Osteoblast (primary cell): ENCODE results near the gene HOXD4. TPM values are rescaled to one million over a fixed set of nuclear protein-coding genes. Genes with fewer than 3 reads are reported as not detected.
A peak's percentile ranks its signal among the peaks of the same experiment; 100 is the strongest.

ENCODE experiments used
- DNase-seq: peaks from one replicate; pipeline ENCODE4 v3.0.0; 2011; ENCODE audit warnings: low spot score, mixed read lengths; ENCODE audit not compliant: insufficient read length; ENCODE audit errors: missing footprints
- H2AFZ ChIP-seq: 2 replicates; pipeline ENCODE4 v1.6.0; 2011; ENCODE audit warnings: mild to moderate bottlenecking, low read length
- H3K27ac ChIP-seq: 2 replicates; pipeline ENCODE4 v1.5.1; 2011; ENCODE audit warnings: mild to moderate bottlenecking, low read depth, low read length, moderate library complexity
- H3K27me3 ChIP-seq: 2 replicates; pipeline ENCODE4 v1.6.0; 2012; ENCODE audit warnings: mild to moderate bottlenecking, control low read depth, inconsistent platforms, low read length, moderate library complexity; ENCODE audit not compliant: insufficient read depth
- H3K36me3 ChIP-seq: 2 replicates; pipeline ENCODE4 v1.5.1; 2011; ENCODE audit warnings: mild to moderate bottlenecking, low read length, control low read depth, moderate library complexity; ENCODE audit not compliant: insufficient read depth
- H3K4me1 ChIP-seq: 2 replicates; pipeline ENCODE4 v1.5.1; 2011; ENCODE audit warnings: mild to moderate bottlenecking, low read length, control low read depth, moderate library complexity; ENCODE audit not compliant: insufficient read depth
- H3K4me2 ChIP-seq: 2 replicates; pipeline ENCODE4 v1.6.0; 2011; ENCODE audit warnings: mild to moderate bottlenecking, low read length; ENCODE audit not compliant: insufficient read depth
- H3K4me3 ChIP-seq: fragments of 200-600 bp; sonication (generic); 3 replicates; pipeline ENCODE4 v1.5.1; 2012; ENCODE audit warnings: mild to moderate bottlenecking, low read length, inconsistent platforms; ENCODE audit not compliant: insufficient read depth
- H3K79me2 ChIP-seq: 2 replicates; pipeline ENCODE4 v1.6.0; 2012; ENCODE audit warnings: mild to moderate bottlenecking, low read length, control low read depth, inconsistent platforms; ENCODE audit not compliant: insufficient read depth
- H3K9me3 ChIP-seq: 2 replicates; pipeline ENCODE4 v1.5.1; 2011; ENCODE audit warnings: low read depth, low read length, control low read depth
- H4K20me1 ChIP-seq: 2 replicates; pipeline ENCODE4 v1.6.0; 2012; ENCODE audit warnings: mild to moderate bottlenecking, low read length, control low read depth; ENCODE audit not compliant: insufficient read depth
- total RNA-seq: library from RNA; depleted of rRNA; stranded (reverse); fragments of >200 nt; gene quantifications from 2 replicates; pipeline ENCODE4 v1.2.3, GENCODE V29; 2012
- TF ChIP-seq, protein P1 (sequence below): IDR thresholded peaks from 2 replicates; pipeline ENCODE4 v1.5.1; 2011; ENCODE audit warnings: mild to moderate bottlenecking, low read depth, low read length, moderate library complexity; ENCODE audit errors: extremely low read depth

HOXD4 gene
- total RNA-seq, 1 donor = 0.36 TPM

DNA sequence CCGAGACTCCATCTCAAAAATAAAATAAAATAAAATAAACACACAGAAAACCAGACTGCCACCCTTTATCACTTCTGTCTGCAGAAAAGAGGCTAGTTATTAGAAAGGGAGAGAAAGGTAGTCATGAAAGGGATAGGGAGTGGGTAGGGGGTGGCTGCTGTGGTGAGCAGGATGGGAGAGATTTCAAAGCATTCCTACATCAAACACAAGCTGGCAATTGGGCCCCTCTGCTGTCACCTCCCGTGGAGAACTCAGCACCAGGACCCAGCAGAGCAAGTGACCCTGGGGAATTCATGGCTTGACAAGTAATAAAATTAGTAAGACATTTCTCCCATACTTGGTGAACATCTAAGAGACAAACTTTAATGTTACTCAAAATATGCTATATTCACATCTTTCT lies 33.4 kb downstream of the HOXD4 start:
- H3K79me2 ChIP-seq = no peaks in the 10 kb centered on the region
- no peak overlapping the region for H3K27ac ChIP-seq
- TF ChIP-seq, protein P1, sequence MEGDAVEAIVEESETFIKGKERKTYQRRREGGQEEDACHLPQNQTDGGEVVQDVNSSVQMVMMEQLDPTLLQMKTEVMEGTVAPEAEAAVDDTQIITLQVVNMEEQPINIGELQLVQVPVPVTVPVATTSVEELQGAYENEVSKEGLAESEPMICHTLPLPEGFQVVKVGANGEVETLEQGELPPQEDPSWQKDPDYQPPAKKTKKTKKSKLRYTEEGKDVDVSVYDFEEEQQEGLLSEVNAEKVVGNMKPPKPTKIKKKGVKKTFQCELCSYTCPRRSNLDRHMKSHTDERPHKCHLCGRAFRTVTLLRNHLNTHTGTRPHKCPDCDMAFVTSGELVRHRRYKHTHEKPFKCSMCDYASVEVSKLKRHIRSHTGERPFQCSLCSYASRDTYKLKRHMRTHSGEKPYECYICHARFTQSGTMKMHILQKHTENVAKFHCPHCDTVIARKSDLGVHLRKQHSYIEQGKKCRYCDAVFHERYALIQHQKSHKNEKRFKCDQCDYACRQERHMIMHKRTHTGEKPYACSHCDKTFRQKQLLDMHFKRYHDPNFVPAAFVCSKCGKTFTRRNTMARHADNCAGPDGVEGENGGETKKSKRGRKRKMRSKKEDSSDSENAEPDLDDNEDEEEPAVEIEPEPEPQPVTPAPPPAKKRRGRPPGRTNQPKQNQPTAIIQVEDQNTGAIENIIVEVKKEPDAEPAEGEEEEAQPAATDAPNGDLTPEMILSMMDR = no peak
- H3K4me1 ChIP-seq = peaks cover 4% of the 10 kb centered on the region
- no peaks in the 10 kb centered on the region for H3K9me3 ChIP-seq
- H3K36me3 ChIP-seq = no peaks in the 10 kb centered on the region
- no peak overlapping the region for H2AFZ ChIP-seq
- H4K20me1 ChIP-seq = no peaks in the 10 kb centered on the region
- H3K27me3 ChIP-seq = peaks cover 49% of the 10 kb centered on the region
- H3K4me3 ChIP-seq = no peak overlapping the region
- DNase-seq = no peak
- no peak overlapping the region for H3K4me2 ChIP-seq

DNA sequence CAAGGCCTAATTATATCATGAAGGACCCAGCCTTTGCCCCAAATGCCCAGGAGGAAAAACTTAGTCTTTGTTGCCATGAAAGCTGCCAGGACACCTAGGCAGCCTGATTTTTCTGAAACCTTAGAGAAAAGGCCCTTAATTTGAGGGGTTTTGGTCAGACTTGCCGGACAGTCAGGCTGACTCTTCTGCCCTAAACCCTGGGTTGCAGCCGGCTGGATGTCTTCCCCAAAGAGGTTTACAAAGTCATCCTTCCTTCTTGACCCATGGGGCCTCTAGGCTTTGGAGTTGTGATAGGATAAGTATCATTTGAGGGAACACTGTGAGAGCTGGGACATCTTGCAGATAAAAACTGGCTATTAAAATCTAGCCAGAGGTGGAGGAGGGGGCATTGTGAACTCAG lies 34.7 kb downstream of the HOXD4 start:
- H3K9me3 ChIP-seq = no peaks in the 10 kb centered on the region
- H3K4me3 ChIP-seq = no peak overlapping the region
- DNase-seq = peak; percentile 76
- peaks cover 4% of the 10 kb centered on the region for H3K4me1 ChIP-seq
- no peak overlapping the region for H2AFZ ChIP-seq
- TF ChIP-seq, protein P1 = no peak
- H3K36me3 ChIP-seq = no peaks in the 10 kb centered on the region
- no peak overlapping the region for H3K27ac ChIP-seq
- no peaks in the 10 kb centered on the region for H4K20me1 ChIP-seq
- peaks cover 49% of the 10 kb centered on the region for H3K27me3 ChIP-seq
- no peaks in the 10 kb centered on the region for H3K79me2 ChIP-seq
- no peak overlapping the region for H3K4me2 ChIP-seq

DNA sequence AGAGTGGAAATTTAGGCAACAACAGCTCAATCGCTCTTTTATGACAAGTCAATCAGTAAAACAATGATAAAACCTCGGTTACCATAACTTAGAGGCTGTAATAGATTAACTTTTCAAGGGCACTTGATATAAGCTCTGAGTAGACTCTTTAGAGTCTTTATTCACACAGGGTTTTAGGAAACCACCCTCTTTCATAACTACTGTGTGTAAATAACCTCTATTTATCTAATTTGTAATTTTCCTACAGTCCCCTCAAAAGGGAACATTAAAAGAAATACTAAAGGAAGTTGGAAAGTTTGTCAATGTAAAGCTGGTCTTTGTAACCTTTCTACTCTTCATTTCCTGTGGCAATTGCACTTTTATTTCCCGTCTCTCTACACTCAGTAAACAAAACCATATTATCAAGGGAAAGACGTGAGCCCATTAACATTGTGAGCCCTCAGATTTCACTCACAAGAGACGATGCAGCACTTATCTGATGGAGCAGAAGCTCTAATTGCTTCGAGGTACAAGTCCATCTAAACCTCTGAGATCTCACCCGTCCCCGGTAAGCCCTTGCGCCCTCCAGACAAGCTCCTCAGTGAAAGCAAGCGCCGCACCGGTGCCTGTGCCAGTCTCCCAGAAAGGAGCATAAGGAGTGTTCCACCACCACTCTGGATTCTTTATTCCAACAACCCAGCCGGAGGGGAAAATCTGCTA lies 36.0 kb downstream of the HOXD4 start:
- DNase-seq = peak; percentile 69
- Histone ChIP-seq H3K79me2 (no peaks in the 10 kb centered on the region), H2AFZ (peak overlapping the region; percentile 82), H3K4me1 (peaks cover 4% of the 10 kb centered on the region), H4K20me1 (no peaks in the 10 kb centered on the region), H3K9me3 (no peaks in the 10 kb centered on the region), H3K27ac (no peak overlapping the region), H3K36me3 (no peaks in the 10 kb centered on the region), H3K4me3 (peak overlapping the region; percentile 75), H3K27me3 (peaks cover 58% of the 10 kb centered on the region), H3K4me2 (peak overlapping the region; percentile 94)
- TF ChIP-seq, protein P1 = no peak

DNA sequence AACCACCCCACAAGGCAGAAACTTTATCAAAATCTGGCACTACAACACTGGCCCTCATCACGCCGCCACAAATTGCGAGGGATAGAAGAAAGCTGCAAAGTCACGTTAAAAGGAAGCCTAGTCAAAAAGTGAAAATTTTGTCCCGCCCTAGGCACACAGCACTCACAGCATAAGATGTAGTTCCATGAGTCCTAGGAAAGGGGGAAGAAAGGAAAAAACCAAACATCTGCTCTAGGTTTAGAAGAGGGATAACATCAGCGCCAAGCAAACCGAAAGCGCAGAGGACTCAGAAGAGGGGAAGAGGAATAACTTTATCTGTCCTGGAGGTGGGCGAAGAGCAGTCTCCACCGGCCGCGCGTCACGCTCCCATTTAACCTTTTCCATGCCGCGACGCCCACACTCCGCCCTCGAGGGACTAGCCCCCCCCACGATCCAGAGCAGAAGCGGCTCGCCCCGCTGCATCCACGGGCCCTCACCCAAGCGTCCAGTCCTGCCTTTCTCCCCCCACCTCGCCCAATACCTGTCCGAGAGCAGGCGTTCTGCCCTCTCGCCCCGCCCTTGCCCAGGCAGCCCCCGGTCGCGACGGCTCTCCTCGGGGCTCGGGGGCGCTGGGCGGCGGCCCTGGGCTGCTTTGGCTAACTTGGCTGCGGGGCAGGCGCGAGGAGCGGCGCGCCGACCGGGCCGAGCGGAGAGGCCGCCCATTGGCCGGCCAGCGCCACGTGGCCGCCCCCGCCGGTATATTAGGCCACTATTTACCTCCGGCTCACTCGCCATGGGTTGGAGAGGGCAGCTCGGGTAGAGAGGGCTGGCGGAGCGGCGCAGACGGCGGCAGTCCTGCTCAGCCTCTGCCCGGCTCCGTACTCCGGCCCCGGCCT lies 36.8 kb downstream of the HOXD4 start, which contains the start of gene HOXD1:
HOXD1 (plus strand) TSS at position 770 of the 875 bp plus-strand sequence. CDS start 134 bp downstream, outside the sequence.
- Histone ChIP-seq H3K4me3 (peak within 1 kb of the TSS; percentile 75), H3K4me2 (peak within 1 kb of the TSS; percentile 94), H3K27ac (no peak within 1 kb of the TSS), H2AFZ (peak within 1 kb of the TSS; percentile 82), H3K9me3 (no peaks in the 10 kb centered on the region), H4K20me1 (no peaks in the 10 kb centered on the region), H3K27me3 (peaks cover 61% of the 10 kb centered on the region), H3K36me3 (no peaks in the 10 kb centered on the region), H3K79me2 (no peaks in the 10 kb centered on the region), H3K4me1 (peaks cover 4% of the 10 kb centered on the region)
- TF ChIP-seq, protein P1 = no peak
- peak; percentile 96 for DNase-seq
